MCF 10A (cell line): ENCODE data around the gene ACIN1. TPM values are rescaled to one million over a fixed set of nuclear protein-coding genes. Genes with fewer than 3 reads are reported as not detected.

ENCODE experiments used
- BruUV-seq: library from RNA; stranded (reverse); fragments of 400-500 nt; replicated peaks from 2 replicates; lab custom pipeline; 2021; lab: Mats Ljungman, UMichigan
- CTCF ChIA-PET: fragments of 300-600 bp; sonication (Branson Sonifier 250); formaldehyde crosslinking; extraction: SDS; loops from one replicate; lab custom pipeline; 2021; ENCODE audit warnings: antibody characterized with exemption, inconsistent platforms; lab: Yijun Ruan, JAX
- POLR2A ChIA-PET: fragments of 300-600, 350-650 bp; sonication (Branson Sonifier 250); formaldehyde crosslinking; extraction: SDS; loops from one replicate; lab custom pipeline; 2020; ENCODE audit warnings: antibody characterized with exemption, inconsistent platforms; lab: Yijun Ruan, JAX
- DNase-seq: peaks from one replicate; pipeline ENCODE4 v3.0.0-alpha.2; 2018; ENCODE audit not compliant: unreplicated experiment
- H3K27ac Mint-ChIP-seq: one replicate; pipeline ENCODE4 v1.8.0; 2022; ENCODE audit warnings: mild to moderate bottlenecking, low read depth, mixed read lengths; ENCODE audit not compliant: unreplicated experiment
- H3K27me3 Mint-ChIP-seq: one replicate; pipeline ENCODE4 v1.8.0; 2022; ENCODE audit warnings: mixed read lengths; ENCODE audit not compliant: insufficient read depth, unreplicated experiment
- H3K36me3 Mint-ChIP-seq: one replicate; pipeline ENCODE4 v1.8.0; 2022; ENCODE audit warnings: mild to moderate bottlenecking, moderate library complexity, mixed read lengths; ENCODE audit not compliant: insufficient read depth, unreplicated experiment
- H3K4me1 Mint-ChIP-seq: one replicate; pipeline ENCODE4 v1.8.0; 2022; ENCODE audit warnings: mixed read lengths; ENCODE audit not compliant: insufficient read depth, unreplicated experiment
- H3K4me3 Mint-ChIP-seq: one replicate; pipeline ENCODE4 v1.8.0; 2022; ENCODE audit warnings: mild to moderate bottlenecking, moderate library complexity, mixed read lengths; ENCODE audit not compliant: unreplicated experiment
- H3K9me3 Mint-ChIP-seq: one replicate; pipeline ENCODE4 v1.8.0; 2022; ENCODE audit warnings: mixed read lengths; ENCODE audit not compliant: unreplicated experiment
- intact Hi-C: fragments of 100-400 bp; cut with micrococcal nuclease; formaldehyde crosslinking; loops from 2 replicates; pipeline ENCODE4 v1.14.1; 2022
- total RNA-seq: library from RNA; stranded (reverse); gene quantifications from 2 replicates; pipeline ENCODE4 v1.2.3, GENCODE V29; 2022
- TF ChIP-seq, protein P1 (sequence below): fragments of 200-600 bp; IDR thresholded peaks from one replicate; pipeline ENCODE4 v1.8.0; 2022; ENCODE audit warnings: antibody characterized with exemption, mild to moderate bottlenecking; ENCODE audit not compliant: unreplicated experiment

The ACIN1 gene
- total RNA-seq, 1 experiment from 2014 or later, result 197 TPM

DNA sequence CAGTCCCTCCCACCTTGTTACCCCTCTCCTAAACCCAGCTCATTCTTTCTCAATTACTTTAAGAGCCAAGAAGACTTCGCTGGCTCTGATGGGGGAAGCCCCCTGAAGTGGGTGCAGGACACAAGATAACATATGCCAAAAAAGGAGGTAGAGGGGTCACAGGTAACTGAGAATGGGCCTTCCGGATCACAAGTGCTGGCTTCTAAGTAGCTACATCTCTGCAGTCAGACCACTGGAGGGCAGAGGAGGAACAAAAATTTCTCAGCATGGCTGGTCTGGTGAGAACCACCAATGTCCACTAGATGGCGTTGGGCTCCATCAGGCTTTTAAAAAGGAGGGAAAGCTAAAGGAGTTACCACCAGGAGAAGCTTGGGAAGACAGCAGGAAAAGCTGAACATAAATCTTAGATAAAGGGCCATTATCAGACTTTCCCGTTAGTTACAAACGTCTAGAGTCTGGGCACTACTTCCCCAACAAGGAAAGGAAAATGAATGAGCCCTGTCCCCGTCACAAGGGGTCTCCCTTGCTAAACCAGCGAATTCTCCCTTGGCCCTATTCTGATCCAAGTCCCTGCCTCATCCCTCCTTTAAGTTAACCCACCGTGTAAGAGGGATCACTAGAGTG, 26.0 kb downstream of the ACIN1 start:
- intact Hi-C loops, result loop anchor here (1.0 kb wide), 1 partner anchor 40 kb away; no protein-coding TSS in a partner anchor
- peaks cover 82% of the 10 kb centered on the region for H3K36me3 Mint-ChIP-seq
- TF ChIP-seq, protein P1, sequence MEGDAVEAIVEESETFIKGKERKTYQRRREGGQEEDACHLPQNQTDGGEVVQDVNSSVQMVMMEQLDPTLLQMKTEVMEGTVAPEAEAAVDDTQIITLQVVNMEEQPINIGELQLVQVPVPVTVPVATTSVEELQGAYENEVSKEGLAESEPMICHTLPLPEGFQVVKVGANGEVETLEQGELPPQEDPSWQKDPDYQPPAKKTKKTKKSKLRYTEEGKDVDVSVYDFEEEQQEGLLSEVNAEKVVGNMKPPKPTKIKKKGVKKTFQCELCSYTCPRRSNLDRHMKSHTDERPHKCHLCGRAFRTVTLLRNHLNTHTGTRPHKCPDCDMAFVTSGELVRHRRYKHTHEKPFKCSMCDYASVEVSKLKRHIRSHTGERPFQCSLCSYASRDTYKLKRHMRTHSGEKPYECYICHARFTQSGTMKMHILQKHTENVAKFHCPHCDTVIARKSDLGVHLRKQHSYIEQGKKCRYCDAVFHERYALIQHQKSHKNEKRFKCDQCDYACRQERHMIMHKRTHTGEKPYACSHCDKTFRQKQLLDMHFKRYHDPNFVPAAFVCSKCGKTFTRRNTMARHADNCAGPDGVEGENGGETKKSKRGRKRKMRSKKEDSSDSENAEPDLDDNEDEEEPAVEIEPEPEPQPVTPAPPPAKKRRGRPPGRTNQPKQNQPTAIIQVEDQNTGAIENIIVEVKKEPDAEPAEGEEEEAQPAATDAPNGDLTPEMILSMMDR, result peak; percentile 94
- no peaks in the 10 kb centered on the region for H3K9me3 Mint-ChIP-seq
- peak overlapping the region; percentile 50 for H3K4me3 Mint-ChIP-seq
- ChIA-PET CTCF (interaction anchor here (0.6 to 16.3 kb wide), 72 partner anchors 10 to 1618 kb away, joined by 3 to 620 read pairs (median 5); partner anchors contain the start of genes ACIN1, AJUBA, C14orf119 and CDH24), POLR2A (interaction anchor here (0.6 to 1.9 kb wide), 18 partner anchors 9 to 301 kb away, joined by 3 to 27 read pairs (median 3); partner anchors contain the start of genes ACIN1, AJUBA, C14orf119 and CDH24)
- no peak overlapping the region for H3K27ac Mint-ChIP-seq
- DNase-seq, result peak; percentile 93
- H3K4me1 Mint-ChIP-seq, result peaks cover 26% of the 10 kb centered on the region
- no TSS peak for BruUV-seq
- no peaks in the 10 kb centered on the region for H3K27me3 Mint-ChIP-seq

DNA sequence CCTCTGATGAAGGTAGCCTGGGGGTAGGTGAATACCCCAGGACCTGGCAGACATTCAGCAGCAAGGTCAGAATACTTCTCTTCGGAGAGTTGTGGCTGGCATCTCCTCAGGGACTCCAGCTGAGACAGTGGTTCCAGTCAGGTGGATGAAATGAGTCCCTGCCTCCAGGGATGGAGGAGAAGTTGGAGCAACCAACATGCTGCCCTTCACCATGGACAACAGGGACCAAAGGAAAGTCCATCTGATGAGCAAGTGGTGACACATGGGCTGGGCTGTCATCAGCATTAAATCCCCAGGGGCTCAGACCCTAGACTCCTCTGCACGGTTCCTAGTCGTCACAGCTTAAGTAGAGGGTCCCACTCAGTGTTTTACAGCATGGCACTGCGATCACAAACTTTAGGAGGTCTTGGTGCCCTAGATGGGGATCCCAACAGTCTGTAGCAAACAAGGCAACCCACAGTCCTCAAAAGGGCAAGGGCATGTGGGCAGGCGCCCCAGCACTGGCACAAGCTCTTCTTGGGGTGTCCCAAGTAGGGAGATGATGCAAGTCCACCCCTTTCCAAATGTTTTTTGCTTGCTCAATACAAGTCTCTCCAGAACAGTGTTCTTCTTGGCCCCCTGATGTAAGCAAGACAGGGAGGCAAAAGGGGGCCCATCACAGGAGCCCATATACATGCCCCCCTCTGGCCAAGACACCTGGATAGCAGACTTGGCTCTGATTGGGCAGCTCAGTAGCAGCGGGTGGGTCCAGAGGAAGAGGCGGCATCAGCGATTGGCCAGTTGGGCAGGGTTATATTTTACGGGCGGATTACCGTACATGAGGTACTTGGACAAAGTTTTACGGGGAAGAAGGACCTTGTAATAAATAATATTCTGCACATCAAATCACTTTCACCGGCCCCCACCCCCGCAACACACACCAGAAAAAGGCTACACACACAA, 26.8 kb downstream of the ACIN1 start:
- Mint-ChIP-seq H3K4me1 (peaks cover 31% of the 10 kb centered on the region), H3K27ac (no peak overlapping the region), H3K4me3 (peak overlapping the region; percentile 50), H3K36me3 (peaks cover 82% of the 10 kb centered on the region), H3K9me3 (no peaks in the 10 kb centered on the region), H3K27me3 (no peaks in the 10 kb centered on the region)
- ChIA-PET POLR2A (interaction anchor here (0.6 to 1.9 kb wide), 18 partner anchors 8 to 300 kb away, joined by 3 to 27 read pairs (median 3); partner anchors contain the start of genes ACIN1, C14orf119, CDH24 and PPP1R3E), CTCF (interaction anchor here (0.6 to 16.3 kb wide), 70 partner anchors 9 to 1046 kb away, joined by 3 to 620 read pairs (median 5); partner anchors contain the start of genes ACIN1, AJUBA, C14orf119 and CDH24)
- TF ChIP-seq, protein P1, result no peak
- DNase-seq, result no peak
- intact Hi-C loops, result no loop called here
- no TSS peak for BruUV-seq

DNA sequence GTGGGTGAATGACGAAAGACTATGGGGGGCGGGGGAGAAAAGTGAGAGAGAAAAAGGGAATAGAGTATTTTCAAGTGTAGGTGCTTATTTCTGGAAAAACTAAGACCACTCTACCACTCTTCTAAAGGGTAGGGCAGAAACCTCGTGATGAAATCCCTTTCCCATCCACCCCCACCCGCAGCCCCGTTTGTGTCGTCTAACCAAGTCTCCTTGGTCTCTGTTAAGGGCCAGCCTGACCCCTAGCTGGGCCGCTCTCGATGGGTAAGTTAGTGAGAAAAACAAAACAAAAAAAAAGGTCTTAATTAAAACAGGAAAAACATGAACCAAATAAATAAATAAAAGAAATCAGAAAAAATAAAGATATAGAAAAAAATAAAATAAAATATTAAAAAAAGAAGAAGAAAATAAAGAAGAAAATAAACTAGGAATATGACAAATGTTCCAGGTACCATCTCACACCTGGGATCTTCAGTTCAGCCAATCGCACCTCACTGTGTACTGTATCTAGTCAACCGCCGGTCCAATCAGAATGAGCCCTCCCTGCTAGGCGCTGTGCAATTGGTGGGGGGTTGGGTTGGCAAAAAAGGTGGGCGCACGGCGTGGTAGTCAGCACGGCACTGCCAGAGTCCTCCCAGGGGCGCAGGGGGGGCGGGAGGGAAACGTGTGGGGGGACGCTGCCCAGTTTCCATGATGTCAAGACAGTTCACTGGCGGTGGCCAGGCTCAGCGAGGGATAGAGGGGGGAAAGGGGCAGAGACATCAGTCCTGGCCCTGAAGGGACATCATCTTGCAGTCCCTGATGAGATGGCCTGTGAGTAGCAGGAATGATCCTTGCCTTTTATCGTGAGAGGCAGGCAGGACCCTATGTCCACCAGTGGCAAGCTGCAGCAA, 27.8 kb downstream of the ACIN1 start:
- Mint-ChIP-seq H3K9me3 (no peaks in the 10 kb centered on the region), H3K27me3 (no peaks in the 10 kb centered on the region), H3K27ac (no peak overlapping the region), H3K4me1 (peaks cover 38% of the 10 kb centered on the region), H3K4me3 (no peak overlapping the region), H3K36me3 (peaks cover 85% of the 10 kb centered on the region)
- no peak for DNase-seq
- intact Hi-C loops, result no loop called here
- CTCF ChIA-PET, result interaction anchor here (0.6 to 16.3 kb wide), 16 partner anchors 8 to 506 kb away, joined by 3 to 620 read pairs (median 8); partner anchors contain the start of genes AJUBA and CDH24
- no TSS peak for BruUV-seq
- TF ChIP-seq, protein P1, result no peak
- POLR2A ChIA-PET, result interaction anchor here (0.6 to 1.9 kb wide), 3 partner anchors 28 to 1128 kb away, joined by 3 to 27 read pairs (median 5); partner anchors contain the start of genes ACIN1, C14orf119 and TM9SF1
